GM20000 (cell line): ENCODE data around the gene LRRFIP1.
"Not testable (repeated sequence)": the region's sequence is repeated elsewhere in the genome, so short reads cannot be mapped to it uniquely, and the experiment has no call there.

Experiments used
- DNase-seq: peaks from one replicate; pipeline ENCODE4 v3.0.0; 2012; ENCODE audit warnings: low spot score
- CTCF ChIP-seq: IDR thresholded peaks from 2 replicates; pipeline ENCODE4 v1.5.1; 2012; ENCODE audit warnings: mild to moderate bottlenecking, control low read depth; ENCODE audit errors: extremely low read depth, missing control alignments

LRRFIP1 gene

GRCh38 chr2:237593596-237594320, 33.6 kb upstream of the LRRFIP1 start:
- no peak for DNase-seq
- no peak for TF ChIP-seq CTCF

GRCh38 chr2:237594514-237594871, 32.9 kb upstream of the LRRFIP1 start:
- no peak for DNase-seq
- TF ChIP-seq CTCF = no peak

- DNase-seq = not testable (repeated sequence)
These were observed 31.4 kb upstream of the LRRFIP1 start for GRCh38 chr2:237595829-237596519.

GRCh38 chr2:237596520-237597195, 30.7 kb upstream of the LRRFIP1 start:
- no peak for DNase-seq

GRCh38 chr2:237597196-237598145, 29.9 kb upstream of the LRRFIP1 start:
- no peak for DNase-seq
- TF ChIP-seq CTCF = no peak

More at GRCh38 chr2:237596520-237597195, 30.7 kb upstream of the LRRFIP1 start:
- no peak for TF ChIP-seq CTCF

GRCh38 chr2:237598468-237599208, 28.7 kb upstream of the LRRFIP1 start:
- TF ChIP-seq CTCF = no peak
- DNase-seq = no peak
